RWPE2 (cell line): ENCODE measurements around the gene CLRN2.

Experiments used
- ATAC-seq: fragments of 200-7000 bp; cut with Tn5 transposase; 3 replicates; pipeline ENCODE4 v1.9.1; 2021; ENCODE audit warnings: low read depth
- DNase-seq: peaks from one replicate; pipeline ENCODE4 v3.0.0-alpha.2; 2020; ENCODE audit warnings: low spot score
- H3K27ac ChIP-seq: fragments of 450-650 bp; 2 replicates; pipeline ENCODE4 v1.5.1; 2017; ENCODE audit warnings: mild to moderate bottlenecking; ENCODE audit not compliant: poor library complexity, severe bottlenecking
- H3K27me3 ChIP-seq: fragments of 250-450 bp; sonication (Bioruptor Pico); 2 replicates; pipeline ENCODE4 v1.5.1; 2021; ENCODE audit warnings: mild to moderate bottlenecking, moderate library complexity; ENCODE audit not compliant: insufficient read depth, poor library complexity, severe bottlenecking
- H3K36me3 ChIP-seq: fragments of 250-450 bp; sonication (Bioruptor Pico); 2 replicates; pipeline ENCODE4 v1.5.1; 2020; ENCODE audit warnings: low read depth, mild to moderate bottlenecking, moderate library complexity
- H3K4me1 ChIP-seq: fragments of 250-450 bp; sonication (Bioruptor Pico); 2 replicates; pipeline ENCODE4 v1.5.1; 2021; ENCODE audit warnings: mild to moderate bottlenecking, moderate library complexity; ENCODE audit not compliant: insufficient read depth, poor library complexity, severe bottlenecking
- H3K4me3 ChIP-seq: fragments of 250-450 bp; sonication (Bioruptor Pico); 2 replicates; pipeline ENCODE4 v1.5.1; 2021; ENCODE audit warnings: mild to moderate bottlenecking, moderate library complexity; ENCODE audit not compliant: severe bottlenecking
- H3K9me3 ChIP-seq: fragments of 250-450 bp; sonication (Bioruptor Pico); 2 replicates; pipeline ENCODE4 v1.5.1; 2021; ENCODE audit warnings: mild to moderate bottlenecking, moderate library complexity; ENCODE audit not compliant: severe bottlenecking
- CTCF ChIP-seq: fragments of 450-650 bp; IDR thresholded peaks from one replicate; pipeline ENCODE4 v1.5.1; 2017; ENCODE audit warnings: mild to moderate bottlenecking, moderate library complexity; ENCODE audit not compliant: poor library complexity, severe bottlenecking

The CLRN2 gene

GRCh38 chr4:17514865-17515264 lies at the start of gene CLRN2:
TSS of gene CLRN2 (plus strand) at chr4:17515165. CDS start at chr4:17515267, 102 bp downstream.
- H3K27ac ChIP-seq: no peak within 1 kb of the TSS
- H3K9me3 ChIP-seq: no peaks in the 10 kb centered on the region
- DNase-seq (no peak), ATAC-seq (no peak)
- no peaks in the 10 kb centered on the region for H3K27me3 ChIP-seq
- H3K4me3 ChIP-seq: no peak within 1 kb of the TSS
- TF ChIP-seq CTCF: no peak
- peaks cover 16% of the 10 kb centered on the region for H3K4me1 ChIP-seq
- H3K36me3 ChIP-seq: peaks cover 9% of the 10 kb centered on the region

GRCh38 chr4:17468619-17469221 lies 46.2 kb upstream of the CLRN2 start:
- ATAC-seq (no peak), DNase-seq (no peak)
- peak; percentile 31 for TF ChIP-seq CTCF
- Histone ChIP-seq H3K27me3 (no peaks in the 10 kb centered on the region), H3K4me1 (no peaks in the 10 kb centered on the region), H3K4me3 (no peak overlapping the region), H3K9me3 (no peaks in the 10 kb centered on the region), H3K27ac (no peak overlapping the region), H3K36me3 (no peaks in the 10 kb centered on the region)

GRCh38 chr4:17469931-17470674 lies 44.9 kb upstream of the CLRN2 start:
- Histone ChIP-seq H3K4me3 (no peak overlapping the region), H3K9me3 (no peaks in the 10 kb centered on the region), H3K4me1 (no peaks in the 10 kb centered on the region), H3K36me3 (no peaks in the 10 kb centered on the region), H3K27ac (no peak overlapping the region), H3K27me3 (no peaks in the 10 kb centered on the region)
- DNase-seq (no peak), ATAC-seq (no peak)
- no peak for TF ChIP-seq CTCF

- H3K4me1 ChIP-seq: no peaks in the 10 kb centered on the region
- DNase-seq (no peak), ATAC-seq (no peak)
- no peaks in the 10 kb centered on the region for H3K36me3 ChIP-seq
- no peak overlapping the region for H3K27ac ChIP-seq
- no peak for TF ChIP-seq CTCF
- no peak overlapping the region for H3K4me3 ChIP-seq
- no peaks in the 10 kb centered on the region for H3K27me3 ChIP-seq
- H3K9me3 ChIP-seq: no peaks in the 10 kb centered on the region
Measured at GRCh38 chr4:17475481-17475880, 39.5 kb upstream of the CLRN2 start.

- no peaks in the 10 kb centered on the region for H3K36me3 ChIP-seq
- no peak for TF ChIP-seq CTCF
- no peak overlapping the region for H3K4me3 ChIP-seq
- no peaks in the 10 kb centered on the region for H3K9me3 ChIP-seq
- H3K4me1 ChIP-seq: no peaks in the 10 kb centered on the region
- no peaks in the 10 kb centered on the region for H3K27me3 ChIP-seq
- H3K27ac ChIP-seq: no peak overlapping the region
- no peak for ATAC-seq
- DNase-seq: no peak
Measured at GRCh38 chr4:17476853-17477252, 38.1 kb upstream of the CLRN2 start.
